H1 (cell line): ENCODE data around the gene FSIP1. TPM values are rescaled to one million over a fixed set of nuclear protein-coding genes. Genes with fewer than 3 reads are reported as not detected.

Experiments used
- CTCF ChIA-PET: fragments of 300-600 bp; sonication (Branson Sonifier 250); formaldehyde crosslinking; loops from one replicate; lab custom pipeline; 2021; ENCODE audit not compliant: partially characterized antibody; lab: Charles Lee
- POLR2A ChIA-PET: fragments of 300-600 bp; sonication (Branson Sonifier 250); formaldehyde crosslinking; loops from one replicate; lab custom pipeline; 2021; ENCODE audit warnings: inconsistent platforms; ENCODE audit not compliant: partially characterized antibody; lab: Charles Lee
- DNase-seq, 2 experiments: peaks; one replicate each; pipeline versions ENCODE4 v3.0.0 to v3.0.0-alpha.2; 2010 to 2022; ENCODE audit warnings: low spot score in 2 of 2, low read depth in 1 of 2, mixed read lengths in 1 of 2
- FAIRE-seq: peaks from 2 replicates; lab custom pipeline; 2011; peaks lifted over from hg19 to GRCh38; lab: Jason Lieb, UNC
- H2AFZ ChIP-seq: 2 replicates; pipeline ENCODE4 v1.8.1; 2012; ENCODE audit warnings: low read length, inconsistent platforms
- H2AK5ac ChIP-seq: 2 replicates; pipeline ENCODE4 v1.6.1; 2013; ENCODE audit warnings: low read depth, low read length
- H2BK120ac ChIP-seq: replicated peaks from 2 replicates; pipeline ENCODE3; 2013; ENCODE audit warnings: low read depth, low read length, inconsistent platforms
- H2BK12ac ChIP-seq: 2 replicates; pipeline ENCODE4 v1.6.1; 2013; ENCODE audit warnings: low read depth, low read length
- H2BK15ac ChIP-seq: 2 replicates; pipeline ENCODE4 v1.6.1; 2013; ENCODE audit warnings: low read length
- H2BK20ac ChIP-seq: 2 replicates; pipeline ENCODE4 v1.6.1; 2013; ENCODE audit warnings: low read length
- H2BK5ac ChIP-seq: 2 replicates; pipeline ENCODE4 v1.6.1; 2013; ENCODE audit warnings: low read depth, low read length
- H3K14ac ChIP-seq: 2 replicates; pipeline ENCODE4 v1.6.1; 2013; ENCODE audit warnings: inconsistent platforms; ENCODE audit not compliant: insufficient read length
- H3K18ac ChIP-seq: 2 replicates; pipeline ENCODE4 v1.6.1; 2013; ENCODE audit warnings: low read length; ENCODE audit errors: extremely low read depth
- H3K23ac ChIP-seq: 2 replicates; pipeline ENCODE4 v1.6.1; 2013; ENCODE audit warnings: inconsistent platforms; ENCODE audit not compliant: insufficient read length
- H3K23me2 ChIP-seq: 2 replicates; pipeline ENCODE4 v1.6.1; 2013; ENCODE audit warnings: low read depth, low read length
- H3K27ac ChIP-seq: 2 replicates; pipeline ENCODE4 v1.6.1; 2011; ENCODE audit warnings: low read depth, low read length, inconsistent platforms
- H3K27me3 ChIP-seq, 4 experiments: replicated peaks in 1 of 4; 1 replicate in 1 of 4; 2 replicates in 3 of 4; pipeline versions ENCODE4 v1.6.1 to v1.8.1; 2011 to 2013; ENCODE audit warnings: low read length in 3 of 4, mild to moderate bottlenecking in 3 of 4, inconsistent platforms in 2 of 4, mixed read lengths in 2 of 4, moderate library complexity in 1 of 4; ENCODE audit not compliant: control insufficient read depth in 3 of 4, insufficient read depth in 3 of 4; ENCODE audit errors: extremely low read depth in 1 of 4
- H3K36me3 ChIP-seq, 4 experiments: 2 replicates each; pipeline versions ENCODE4 v1.6.1 to v1.8.1; 2011 to 2013; ENCODE audit warnings: mild to moderate bottlenecking in 4 of 4, low read length in 3 of 4, moderate library complexity in 2 of 4, control low read depth in 1 of 4, inconsistent platforms in 1 of 4; ENCODE audit not compliant: insufficient read depth in 4 of 4, control insufficient read depth in 2 of 4
- H3K4ac ChIP-seq: replicated peaks from 2 replicates; pipeline ENCODE3; 2013; ENCODE audit warnings: low read length, low read depth, mixed read lengths, inconsistent platforms; ENCODE audit not compliant: insufficient read length
- H3K4me1 ChIP-seq, 4 experiments: replicated peaks in 1 of 4; 1 replicate in 1 of 4; 2 replicates in 3 of 4; pipeline versions ENCODE4 v1.6.1 to v1.8.1; 2011 to 2013; ENCODE audit warnings: low read length in 3 of 4, inconsistent platforms in 2 of 4, mixed read lengths in 1 of 4; ENCODE audit not compliant: insufficient read depth in 4 of 4, control insufficient read depth in 3 of 4
- H3K4me2 ChIP-seq, 2 experiments: 2 replicates each; pipeline versions ENCODE4 v1.6.1 to v1.8.1; 2011 to 2013; ENCODE audit warnings: low read depth in 2 of 2, low read length in 2 of 2, control low read depth in 1 of 2, inconsistent platforms in 1 of 2, mild to moderate bottlenecking in 1 of 2; ENCODE audit not compliant: insufficient read depth in 1 of 2
- H3K4me3 ChIP-seq, 4 experiments: fragments of 200-600, 300-600 bp in 1 of 4; sonication (generic), shearing (Covaris generic), sonication (Bioruptor Twin) in 1 of 4; 2 replicates each; pipeline versions ENCODE4 v1.5.1 to v1.8.1; 2011 to 2016; ENCODE audit warnings: low read length in 4 of 4, low read depth in 3 of 4, control low read depth in 2 of 4, inconsistent platforms in 2 of 4, mild to moderate bottlenecking in 2 of 4, mixed read lengths in 1 of 4, moderate library complexity in 1 of 4; ENCODE audit not compliant: insufficient read depth in 2 of 4; ENCODE audit errors: extremely low read depth in 1 of 4
- H3K56ac ChIP-seq: replicated peaks from 2 replicates; pipeline ENCODE3; 2013; ENCODE audit warnings: low read depth, mild to moderate bottlenecking, mixed read lengths, low read length, inconsistent platforms; ENCODE audit not compliant: insufficient read length
- H3K79me1 ChIP-seq: 2 replicates; pipeline ENCODE4 v1.6.1; 2013; ENCODE audit warnings: low read depth, low read length, control low read depth
- H3K79me2 ChIP-seq, 2 experiments: 2 replicates each; pipeline versions ENCODE4 v1.6.1 to v1.8.1; 2012 to 2013; ENCODE audit warnings: low read length in 2 of 2, mild to moderate bottlenecking in 2 of 2, inconsistent platforms in 1 of 2; ENCODE audit not compliant: insufficient read depth in 2 of 2, control insufficient read depth in 1 of 2
- H3K9ac ChIP-seq, 4 experiments: replicated peaks in 1 of 4; 1 replicate in 1 of 4; 2 replicates in 3 of 4; pipeline versions ENCODE4 v1.6.1 to v1.8.1; 2011 to 2013; ENCODE audit warnings: low read depth in 3 of 4, low read length in 3 of 4, control low read depth in 2 of 4, mild to moderate bottlenecking in 2 of 4, moderate library complexity in 2 of 4, inconsistent platforms in 1 of 4; ENCODE audit errors: extremely low read depth in 1 of 4
- H3K9me3 ChIP-seq, 2 experiments: 2 replicates each; pipeline versions ENCODE4 v1.6.1 to v1.8.1; 2012 to 2013; ENCODE audit warnings: mild to moderate bottlenecking in 2 of 2, moderate library complexity in 2 of 2, control low read depth in 1 of 2, inconsistent platforms in 1 of 2, low read depth in 1 of 2, low read length in 1 of 2, mixed read lengths in 1 of 2; ENCODE audit not compliant: insufficient read depth in 2 of 2
- H4K20me1 ChIP-seq, 2 experiments: replicated peaks in 1 of 2; 2 replicates each; pipeline versions ENCODE3 to v1.8.1; 2011 to 2013; ENCODE audit warnings: inconsistent platforms in 2 of 2, low read length in 2 of 2, mild to moderate bottlenecking in 1 of 2; ENCODE audit not compliant: insufficient read depth in 2 of 2, control insufficient read depth in 1 of 2
- H4K5ac ChIP-seq: 2 replicates; pipeline ENCODE4 v1.6.1; 2013; ENCODE audit warnings: low read length, low read depth, mixed read lengths, inconsistent platforms; ENCODE audit not compliant: insufficient read length
- H4K8ac ChIP-seq: 2 replicates; pipeline ENCODE4 v1.8.0; 2013; ENCODE audit warnings: mild to moderate bottlenecking, moderate library complexity, low read length, inconsistent platforms; ENCODE audit not compliant: insufficient read depth; ENCODE audit errors: extremely low read depth
- H4K91ac ChIP-seq: replicated peaks from 2 replicates; pipeline ENCODE3; 2013; ENCODE audit warnings: low read length, mixed read lengths, inconsistent platforms; ENCODE audit not compliant: insufficient read length
- ASH2L ChIP-seq: fragments of 200-600, 300-600 bp; sonication (generic); IDR thresholded peaks from one replicate; pipeline ENCODE4 v1.7.1; 2017; ENCODE audit warnings: low read length
- KDM4A ChIP-seq: IDR thresholded peaks from one replicate; pipeline ENCODE4 v1.7.1; 2012; ENCODE audit warnings: low read depth, mild to moderate bottlenecking, moderate library complexity, low read length, inconsistent platforms; ENCODE audit not compliant: severe bottlenecking
- WGBS, 2 experiments: shearing (Covaris generic) in 1 of 2; methylation state at CpG; one replicate each; pipeline versions ENCODE4 v1.1.6 to v1.1.7; 2013 to 2015; ENCODE audit warnings: low lambda C conversion rate in 2 of 2, mixed read lengths in 2 of 2, inconsistent platforms in 1 of 2, low coverage in 1 of 2, missing lambda C conversion rate in 1 of 2; ENCODE audit not compliant: insufficient replicate concordance in 2 of 2, insufficient coverage in 1 of 2, insufficient read length in 1 of 2; ENCODE audit errors: extremely low coverage in 1 of 2, missing lambda C conversion rate in 1 of 2; 5-methylcytosine and 5-hydroxymethylcytosine counted together
- polyA plus RNA-seq, 7 experiments: library from polyadenylated mRNA; depleted of rRNA in 3 of 7; stranded (reverse) in 5 of 7; unstranded in 2 of 7; fragments of >200 nt in 5 of 7; fragments of 200-250 nt in 2 of 7; gene quantifications; 1 replicate in 5 of 7; 2 replicates in 1 of 7; 4 replicates in 1 of 7; pipeline versions ENCODE4 v1.2.1 to v1.2.3, GENCODE V29; 2011 to 2013; ENCODE audit warnings: missing spikeins in 2 of 7, mixed read lengths in 2 of 7
- total RNA-seq: library from RNA; stranded (reverse); fragmentation: NEBNext Ultra II Directional; extraction: Animal tissue kit (Norgen Biotek cat#: 25700); gene quantifications from 2 replicates; pipeline ENCODE4 v1.2.1, GENCODE V29; 2021

FSIP1 gene
- total and polyA plus RNA-seq, 2 of the 8 experiments (the other 6 are each of a cell fraction or from before 2014, with no cell fraction given): 0.18 to 1.3 TPM

DNA sequence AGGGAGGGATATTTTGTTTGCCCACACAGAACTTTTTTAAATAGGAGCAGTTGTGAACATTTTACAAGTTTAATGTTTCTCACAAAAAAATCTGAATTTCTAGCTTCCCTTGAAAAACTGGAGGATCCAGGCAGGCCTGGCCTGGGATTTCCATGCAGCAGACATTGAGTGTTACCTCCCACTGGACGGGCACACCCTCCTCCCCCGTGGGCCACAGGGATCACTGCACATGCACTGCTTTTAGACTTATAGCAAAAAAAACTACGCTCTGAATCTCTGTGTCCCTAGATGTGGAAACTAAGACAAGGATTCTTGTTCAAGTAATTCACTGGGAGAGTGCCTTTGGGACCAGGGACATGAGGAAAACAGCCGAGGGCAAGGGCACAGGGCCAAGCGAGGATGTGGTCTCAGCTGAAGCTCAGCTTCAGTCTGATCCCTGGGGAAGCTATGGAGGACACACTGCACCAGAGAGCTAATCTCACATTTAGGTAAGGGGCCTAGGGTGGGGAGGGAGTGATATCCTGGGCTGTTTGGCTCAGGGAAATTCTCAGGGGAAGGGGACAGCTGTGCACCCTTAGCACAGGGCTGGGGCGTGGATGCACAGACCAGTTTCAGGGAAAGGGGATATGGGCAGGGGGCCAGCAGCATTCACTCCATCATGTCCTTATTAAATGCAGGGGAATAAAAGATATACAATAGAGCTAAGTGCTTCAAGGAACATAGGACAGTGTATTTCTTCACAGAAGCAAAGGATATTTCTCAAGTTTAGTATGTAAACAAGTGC, 46.0 kb downstream of the FSIP1 start:
- H3K36me3 ChIP-seq: no peaks in the 10 kb centered on the region
- no peak overlapping the region for H3K56ac ChIP-seq
- no peak overlapping the region for H3K18ac ChIP-seq
- H2BK12ac ChIP-seq: no peak overlapping the region
- no peaks in the 10 kb centered on the region for H3K79me2 ChIP-seq
- no peak overlapping the region for H3K4me2 ChIP-seq
- POLR2A ChIA-PET: interaction anchor here (0.6 kb wide), 1 partner anchor 14 kb away, joined by 3 read pairs; no protein-coding TSS in a partner anchor
- no peak overlapping the region for H3K4me3 ChIP-seq
- no peaks in the 10 kb centered on the region for H3K9me3 ChIP-seq
- no peak overlapping the region for H2AK5ac ChIP-seq
- H4K91ac ChIP-seq: no peak overlapping the region
- FAIRE-seq: no peak
- H3K9ac ChIP-seq: no peak overlapping the region
- peak overlapping the region; percentile 76; the same call in 1 of the 2 replicates for H2AFZ ChIP-seq
- H2BK5ac ChIP-seq: no peak overlapping the region
- H2BK15ac ChIP-seq: no peak overlapping the region
- CTCF ChIA-PET: interaction anchor here (0.7 to 4.5 kb wide), 6 partner anchors 10 to 134 kb away, joined by 3 to 26 read pairs (median 3); no protein-coding TSS in a partner anchor
- no peak for TF ChIP-seq KDM4A
- no peak for TF ChIP-seq ASH2L
- TF ChIP-seq, all 59 proteins: peak for 0
- DNase-seq: no peak
- H3K27ac ChIP-seq: no peak overlapping the region
- no peak overlapping the region for H2BK120ac ChIP-seq
- no peak overlapping the region for H3K4ac ChIP-seq
- H3K27me3 ChIP-seq: no peaks in the 10 kb centered on the region
- H4K5ac ChIP-seq: no peak overlapping the region
- H4K8ac ChIP-seq: no peak overlapping the region
- H2BK20ac ChIP-seq: no peak overlapping the region
- H3K4me1 ChIP-seq: no peaks in the 10 kb centered on the region
- no peaks in the 10 kb centered on the region for H3K79me1 ChIP-seq
- H3K23ac ChIP-seq: no peak overlapping the region
- no peaks in the 10 kb centered on the region for H3K23me2 ChIP-seq
- no peak overlapping the region for H3K14ac ChIP-seq
- 85% methylated on average over 6 of the region's 6 CpGs; no CpG with 5 or more reads in 1 of the 2 experiments for WGBS, 2 experiments
- no peaks in the 10 kb centered on the region for H4K20me1 ChIP-seq
